ENCODE data around the gene C20orf173.
"Not testable (repeated sequence)": the region's sequence is repeated elsewhere in the genome, so short reads cannot be mapped to it uniquely, and the experiment has no call there.

The C20orf173 gene

DNA sequence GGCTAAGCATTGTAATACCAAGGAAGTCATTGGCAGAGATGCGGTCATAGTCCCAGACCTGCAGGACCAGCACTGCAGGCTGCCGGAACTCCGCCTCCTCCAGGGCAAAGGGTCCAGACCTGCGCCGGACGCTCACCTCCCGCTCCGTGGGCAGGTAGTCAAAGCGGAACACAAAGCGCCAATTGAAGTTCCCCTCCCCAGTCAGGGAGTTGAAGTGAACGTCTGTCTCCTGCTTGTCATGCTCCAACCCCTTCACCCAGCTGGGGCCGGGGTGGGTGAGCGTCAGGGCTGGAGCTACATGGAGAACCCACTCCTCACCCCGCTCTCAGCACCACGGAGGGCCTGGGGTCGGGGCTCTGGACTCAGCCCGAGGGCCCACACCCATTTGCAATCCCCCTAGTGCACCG, 30.7 kb upstream of the C20orf173 start:
- no peaks in the 10 kb centered on the region for H3K27me3 ChIP-seq (ENCODE audit: insufficient read depth, insufficient read length)
- H3K9ac ChIP-seq (ENCODE audit: insufficient read length, low read depth): no peak overlapping the region
- H3K4me1 ChIP-seq (ENCODE audit: insufficient read depth, insufficient read length): peaks cover 14% of the 10 kb centered on the region
- DNase-seq (ENCODE audit: low read depth, low spot score): no peak
- no peak overlapping the region for H3K4me3 ChIP-seq (ENCODE audit: insufficient read length, low read depth)
- TF ChIP-seq SUZ12 (IDR thresholded peaks at IDR 0.05; ENCODE audit: extremely low read depth, insufficient read depth, insufficient read length) (no peak), ZNF274 (IDR thresholded peaks at IDR 0.05; ENCODE audit: low read depth, low read length) (no peak), YY1 (IDR thresholded peaks at IDR 0.05; ENCODE audit: insufficient read depth, insufficient read length) (no peak)
- peaks cover 54% of the 10 kb centered on the region for H3K36me3 ChIP-seq (ENCODE audit: insufficient read depth, insufficient read length, low read length)
- H3K9me3 ChIP-seq (ENCODE audit: insufficient read depth, low read length): no peaks in the 10 kb centered on the region

DNA sequence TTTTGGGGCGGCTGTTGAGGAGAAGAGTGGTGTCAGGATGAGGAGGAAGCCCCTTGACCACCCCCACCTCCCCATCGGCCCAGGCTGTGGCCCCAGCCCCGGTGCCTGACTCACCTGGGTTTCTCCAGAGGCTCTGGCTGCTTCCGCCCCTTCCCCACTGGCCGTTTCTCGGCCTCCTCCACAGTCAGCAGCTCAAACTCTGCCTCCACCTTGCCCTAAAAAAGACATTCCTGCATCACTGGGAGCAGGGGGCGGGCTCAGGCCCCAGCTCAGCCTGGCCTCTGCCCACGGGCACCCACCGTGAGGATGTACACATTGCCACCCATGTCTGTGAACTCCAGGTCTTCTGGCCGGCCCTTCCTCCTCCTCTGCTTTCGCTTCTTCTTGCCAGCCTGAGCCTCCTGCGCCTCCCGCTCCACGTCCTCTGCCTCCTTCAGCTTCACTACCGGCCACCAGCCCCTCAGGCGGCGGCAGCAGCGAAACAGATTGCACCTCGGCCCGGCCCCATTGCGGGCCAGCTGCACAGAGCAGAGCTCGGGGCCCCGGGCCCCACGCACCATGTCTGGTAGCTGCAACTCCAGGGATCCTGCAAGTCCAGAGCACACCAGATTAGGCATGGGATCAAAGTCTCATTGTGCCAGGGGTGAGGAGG, 29.7 kb upstream of the C20orf173 start:
- H3K9me3 ChIP-seq (ENCODE audit: insufficient read depth, low read length): no peaks in the 10 kb centered on the region
- peaks cover 63% of the 10 kb centered on the region for H3K36me3 ChIP-seq (ENCODE audit: insufficient read depth, insufficient read length, low read length)
- H3K9ac ChIP-seq (ENCODE audit: insufficient read length, low read depth): no peak overlapping the region
- no peak for DNase-seq (ENCODE audit: low read depth, low spot score)
- peaks cover 14% of the 10 kb centered on the region for H3K4me1 ChIP-seq (ENCODE audit: insufficient read depth, insufficient read length)
- TF ChIP-seq SUZ12 (IDR thresholded peaks at IDR 0.05; ENCODE audit: extremely low read depth, insufficient read depth, insufficient read length) (no peak), ZNF274 (IDR thresholded peaks at IDR 0.05; ENCODE audit: low read depth, low read length) (no peak), YY1 (IDR thresholded peaks at IDR 0.05; ENCODE audit: insufficient read depth, insufficient read length) (no peak)
- no peak overlapping the region for H3K4me3 ChIP-seq (ENCODE audit: insufficient read length, low read depth)
- no peaks in the 10 kb centered on the region for H3K27me3 ChIP-seq (ENCODE audit: insufficient read depth, insufficient read length)

DNA sequence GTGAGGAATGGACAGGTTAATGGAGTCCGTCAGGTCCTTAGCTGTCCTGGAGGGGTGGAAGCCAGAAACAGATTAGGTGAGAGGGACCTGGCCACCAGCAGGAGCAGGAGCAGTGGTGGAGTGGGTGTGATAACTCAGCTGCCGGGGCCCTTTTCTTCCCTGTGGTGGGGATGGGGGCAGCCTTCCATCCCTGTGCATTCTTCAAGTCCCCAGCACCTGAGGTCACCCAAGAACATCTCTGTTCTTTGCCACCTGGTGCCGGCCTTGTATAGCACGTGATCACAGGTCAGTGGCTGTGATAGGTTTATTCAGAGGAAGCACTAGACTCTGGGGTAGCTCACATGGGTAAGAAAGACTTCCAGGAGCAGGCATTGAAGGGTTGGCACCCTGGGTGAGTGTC, 29.0 kb upstream of the C20orf173 start:
- H3K9ac ChIP-seq (ENCODE audit: insufficient read length, low read depth): no peak overlapping the region
- H3K4me1 ChIP-seq (ENCODE audit: insufficient read depth, insufficient read length): peaks cover 14% of the 10 kb centered on the region
- H3K36me3 ChIP-seq (ENCODE audit: insufficient read depth, insufficient read length, low read length): peaks cover 71% of the 10 kb centered on the region
- no peak overlapping the region for H3K4me3 ChIP-seq (ENCODE audit: insufficient read length, low read depth)
- TF ChIP-seq YY1 (IDR thresholded peaks at IDR 0.05; ENCODE audit: insufficient read depth, insufficient read length) (no peak), ZNF274 (IDR thresholded peaks at IDR 0.05; ENCODE audit: low read depth, low read length) (no peak), SUZ12 (IDR thresholded peaks at IDR 0.05; ENCODE audit: extremely low read depth, insufficient read depth, insufficient read length) (no peak)
- no peaks in the 10 kb centered on the region for H3K9me3 ChIP-seq (ENCODE audit: insufficient read depth, low read length)
- no peak for DNase-seq (ENCODE audit: low read depth, low spot score)
- H3K27me3 ChIP-seq (ENCODE audit: insufficient read depth, insufficient read length): no peaks in the 10 kb centered on the region

DNA sequence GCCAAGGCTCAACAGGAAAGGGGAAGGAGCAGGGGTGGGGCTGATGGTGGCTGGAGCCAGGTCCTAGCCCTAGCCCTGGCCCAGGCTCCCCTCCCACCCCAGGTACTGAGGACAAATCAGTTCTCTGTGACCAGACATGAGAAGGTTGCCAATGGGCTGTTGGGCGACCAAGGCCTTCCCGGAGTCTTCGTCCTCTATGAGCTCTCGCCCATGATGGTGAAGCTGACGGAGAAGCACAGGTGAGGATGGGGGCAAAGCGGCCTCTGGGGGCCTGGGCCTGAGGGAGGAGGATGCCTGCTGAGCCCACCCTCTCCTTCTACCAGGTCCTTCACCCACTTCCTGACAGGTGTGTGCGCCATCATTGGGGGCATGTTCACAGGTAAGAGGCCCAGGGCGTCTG, 27.4 kb upstream of the C20orf173 start:
- Histone ChIP-seq H3K4me3 (ENCODE audit: insufficient read length, low read depth) (no peak overlapping the region), H3K9me3 (ENCODE audit: insufficient read depth, low read length) (no peaks in the 10 kb centered on the region), H3K27me3 (ENCODE audit: insufficient read depth, insufficient read length) (no peaks in the 10 kb centered on the region), H3K36me3 (ENCODE audit: insufficient read depth, insufficient read length, low read length) (peaks cover 86% of the 10 kb centered on the region), H3K4me1 (ENCODE audit: insufficient read depth, insufficient read length) (peaks cover 13% of the 10 kb centered on the region), H3K9ac (ENCODE audit: insufficient read length, low read depth) (no peak overlapping the region)
- DNase-seq (ENCODE audit: low read depth, low spot score): no peak
- no peak for TF ChIP-seq ZNF274 (IDR thresholded peaks at IDR 0.05; ENCODE audit: low read depth, low read length)
- no peak for TF ChIP-seq SUZ12 (IDR thresholded peaks at IDR 0.05; ENCODE audit: extremely low read depth, insufficient read depth, insufficient read length)
- TF ChIP-seq YY1 (IDR thresholded peaks at IDR 0.05; ENCODE audit: insufficient read depth, insufficient read length): no peak

DNA sequence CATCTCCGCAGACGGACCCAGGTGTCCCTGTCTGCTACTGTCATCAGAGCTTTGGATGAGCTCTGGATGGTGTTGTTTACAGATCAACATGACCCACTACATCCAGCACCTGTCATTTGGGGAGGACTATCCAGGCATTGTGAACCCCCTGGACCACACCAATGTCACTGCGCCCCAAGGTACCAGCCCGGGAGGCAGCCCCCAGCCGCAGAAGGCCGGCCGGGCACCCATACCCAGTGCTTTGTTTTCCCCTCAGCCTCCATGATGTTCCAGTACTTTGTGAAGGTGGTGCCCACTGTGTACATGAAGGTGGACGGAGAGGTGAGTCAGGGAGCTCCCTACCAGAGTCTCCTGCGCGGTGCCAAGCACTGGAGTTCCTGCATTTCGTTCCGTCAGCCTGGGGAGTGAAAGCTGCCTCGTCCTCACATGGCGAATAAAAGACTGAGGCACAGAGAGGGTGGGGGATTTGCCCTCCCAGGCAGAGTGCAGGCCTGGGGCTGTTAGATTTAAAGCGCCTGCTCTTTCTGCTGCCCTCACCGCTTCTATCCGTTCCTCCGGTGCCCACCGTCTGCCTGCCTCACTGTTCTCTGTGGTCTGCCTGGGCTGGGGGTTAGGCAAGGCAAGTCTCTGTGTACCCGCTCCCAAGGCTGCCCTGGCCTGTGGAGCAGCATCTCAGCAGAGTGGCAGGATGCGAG, 26.6 kb upstream of the C20orf173 start:
- H3K4me3 ChIP-seq (ENCODE audit: insufficient read length, low read depth): no peak overlapping the region
- TF ChIP-seq SUZ12 (IDR thresholded peaks at IDR 0.05; ENCODE audit: extremely low read depth, insufficient read depth, insufficient read length) (no peak), ZNF274 (IDR thresholded peaks at IDR 0.05; ENCODE audit: low read depth, low read length) (no peak), YY1 (IDR thresholded peaks at IDR 0.05; ENCODE audit: insufficient read depth, insufficient read length) (no peak)
- H3K9ac ChIP-seq (ENCODE audit: insufficient read length, low read depth): no peak overlapping the region
- DNase-seq (ENCODE audit: low read depth, low spot score): no peak
- H3K9me3 ChIP-seq (ENCODE audit: insufficient read depth, low read length): no peaks in the 10 kb centered on the region
- H3K27me3 ChIP-seq (ENCODE audit: insufficient read depth, insufficient read length): no peaks in the 10 kb centered on the region
- peaks cover 10% of the 10 kb centered on the region for H3K4me1 ChIP-seq (ENCODE audit: insufficient read depth, insufficient read length)
- peaks cover 93% of the 10 kb centered on the region for H3K36me3 ChIP-seq (ENCODE audit: insufficient read depth, insufficient read length, low read length)

DNA sequence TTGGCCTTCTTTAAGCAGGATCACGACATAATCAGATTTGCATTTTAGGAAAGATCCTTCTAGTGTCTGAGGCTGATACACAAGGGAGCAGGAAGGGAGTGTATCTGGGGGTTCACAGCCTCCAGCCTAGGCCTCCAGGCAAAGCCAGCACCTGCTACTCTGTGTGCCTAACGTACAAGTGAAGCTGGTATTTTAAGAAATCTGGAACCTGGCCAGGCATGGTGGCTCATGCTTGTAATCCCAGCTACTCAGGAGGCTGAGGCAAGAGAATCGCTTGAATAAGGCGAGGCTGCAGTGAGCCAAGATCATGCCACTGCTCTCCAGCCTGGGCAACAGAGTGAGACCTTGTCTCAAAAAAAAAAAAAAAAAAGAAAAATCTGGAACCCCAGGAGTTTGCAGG, 26.0 kb upstream of the C20orf173 start:
- not testable (repeated sequence) for H3K4me1 ChIP-seq (ENCODE audit: insufficient read depth, insufficient read length); H3K4me3 ChIP-seq (ENCODE audit: insufficient read length, low read depth); H3K9ac ChIP-seq (ENCODE audit: insufficient read length, low read depth); H3K27me3 ChIP-seq (ENCODE audit: insufficient read depth, insufficient read length); H3K9me3 ChIP-seq (ENCODE audit: insufficient read depth, low read length); DNase-seq (ENCODE audit: low read depth, low spot score)
- H3K36me3 ChIP-seq (ENCODE audit: insufficient read depth, insufficient read length, low read length): peaks cover 96% of the 10 kb centered on the region

DNA sequence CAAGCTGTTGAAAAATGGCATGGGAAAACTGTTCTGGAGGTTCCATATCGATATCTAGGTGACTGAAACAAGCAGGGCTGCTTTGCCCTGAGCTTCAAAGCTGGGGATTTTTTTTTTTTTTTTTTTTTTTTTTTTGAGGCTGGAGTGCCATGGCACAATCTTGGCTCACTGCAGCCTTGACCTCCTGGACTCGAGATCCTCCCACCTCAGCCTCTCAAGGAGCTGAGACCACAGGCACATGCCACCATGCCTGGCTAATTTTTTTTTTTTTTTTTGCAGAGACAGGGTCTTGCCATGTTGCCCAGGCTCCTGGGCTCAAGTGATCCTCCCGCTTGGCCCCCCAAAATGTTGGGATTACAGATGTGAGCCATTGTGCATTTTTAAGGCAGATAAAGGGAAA, 23.5 kb upstream of the C20orf173 start:
- TF ChIP-seq YY1 (IDR thresholded peaks at IDR 0.05; ENCODE audit: insufficient read depth, insufficient read length) (no peak), ZNF274 (IDR thresholded peaks at IDR 0.05; ENCODE audit: low read depth, low read length) (no peak), SUZ12 (IDR thresholded peaks at IDR 0.05; ENCODE audit: extremely low read depth, insufficient read depth, insufficient read length) (no peak)
- Histone ChIP-seq H3K4me1 (ENCODE audit: insufficient read depth, insufficient read length) (no peaks in the 10 kb centered on the region), H3K27me3 (ENCODE audit: insufficient read depth, insufficient read length) (no peaks in the 10 kb centered on the region), H3K9ac (ENCODE audit: insufficient read length, low read depth) (no peak overlapping the region), H3K9me3 (ENCODE audit: insufficient read depth, low read length) (no peaks in the 10 kb centered on the region), H3K4me3 (ENCODE audit: insufficient read length, low read depth) (no peak overlapping the region), H3K36me3 (ENCODE audit: insufficient read depth, insufficient read length, low read length) (peaks cover 93% of the 10 kb centered on the region)
- no peak for DNase-seq (ENCODE audit: low read depth, low spot score)

Data from NT2/D1 (cell line).